Measurements from ENCODE around the gene C11orf68. TPM values are rescaled to one million over a fixed set of nuclear protein-coding genes. Genes with fewer than 3 reads are reported as not detected.

C11orf68 gene
- total and polyA plus RNA-seq, 2 experiments from 2014 or later, result 16.8 to 23.2 TPM

DNA sequence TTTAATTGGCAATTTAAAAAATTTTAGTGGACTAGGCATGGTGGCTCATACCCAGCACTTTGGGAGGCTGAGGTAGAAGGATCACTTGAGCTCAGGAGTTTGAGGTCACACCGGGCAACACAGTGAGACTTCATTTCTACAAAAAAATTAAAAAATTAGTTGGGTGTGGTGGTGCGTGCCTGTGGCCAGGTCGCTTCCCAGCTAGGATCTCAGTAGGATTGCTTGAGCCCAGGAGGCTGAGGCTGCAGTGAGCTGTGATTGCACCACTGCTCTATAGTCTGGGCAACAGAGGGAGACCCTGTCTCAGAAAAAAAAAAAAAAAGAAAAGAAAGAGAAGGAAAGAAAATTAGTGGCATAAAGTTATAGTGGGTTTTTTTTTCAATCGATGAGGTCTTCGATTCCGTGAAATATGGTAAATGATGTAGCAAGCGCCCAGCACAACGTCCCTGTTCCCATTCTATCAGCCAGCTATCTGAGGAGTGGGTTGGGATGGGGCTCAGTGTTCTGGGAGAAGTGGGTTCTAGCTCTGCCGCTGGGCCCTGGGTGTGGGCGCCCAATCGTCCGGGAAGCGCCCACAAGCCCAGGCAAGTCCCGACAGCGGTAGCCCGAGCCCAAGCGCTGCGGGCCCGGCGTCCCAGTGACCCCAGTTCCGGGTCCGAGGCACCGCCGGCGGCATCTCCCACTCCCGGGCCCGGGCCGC lies 20.1 kb downstream of the C11orf68 start:
- Histone ChIP-seq H3K27ac (ENCODE audit: low read depth) (no peak overlapping the region), H3F3A (replicated peaks; ENCODE audit: low read depth) (peaks cover 18% of the 10 kb centered on the region), H4K20me1 (replicated peaks; ENCODE audit: insufficient read depth) (no peaks in the 10 kb centered on the region), H3K9me2 (ENCODE audit: insufficient read depth) (no peaks in the 10 kb centered on the region), H3K4me2 (peak overlapping the region; percentile 85), H3K4me3 (peak overlapping the region; percentile 74), H2AFZ (peak overlapping the region; percentile 94), H3K4me1 (ENCODE audit: insufficient read depth) (peaks cover 8% of the 10 kb centered on the region), H3K79me2 (replicated peaks; ENCODE audit: insufficient read depth) (no peaks in the 10 kb centered on the region), H3K36me3 (ENCODE audit: insufficient read depth) (no peaks in the 10 kb centered on the region), H3K27me3 (ENCODE audit: insufficient read depth) (peaks cover 51% of the 10 kb centered on the region)
- TF ChIP-seq POLR2AphosphoS5 (IDR thresholded peaks at IDR 0.05; ENCODE audit: low read depth), result no peak
- TF ChIP-seq, protein P1, sequence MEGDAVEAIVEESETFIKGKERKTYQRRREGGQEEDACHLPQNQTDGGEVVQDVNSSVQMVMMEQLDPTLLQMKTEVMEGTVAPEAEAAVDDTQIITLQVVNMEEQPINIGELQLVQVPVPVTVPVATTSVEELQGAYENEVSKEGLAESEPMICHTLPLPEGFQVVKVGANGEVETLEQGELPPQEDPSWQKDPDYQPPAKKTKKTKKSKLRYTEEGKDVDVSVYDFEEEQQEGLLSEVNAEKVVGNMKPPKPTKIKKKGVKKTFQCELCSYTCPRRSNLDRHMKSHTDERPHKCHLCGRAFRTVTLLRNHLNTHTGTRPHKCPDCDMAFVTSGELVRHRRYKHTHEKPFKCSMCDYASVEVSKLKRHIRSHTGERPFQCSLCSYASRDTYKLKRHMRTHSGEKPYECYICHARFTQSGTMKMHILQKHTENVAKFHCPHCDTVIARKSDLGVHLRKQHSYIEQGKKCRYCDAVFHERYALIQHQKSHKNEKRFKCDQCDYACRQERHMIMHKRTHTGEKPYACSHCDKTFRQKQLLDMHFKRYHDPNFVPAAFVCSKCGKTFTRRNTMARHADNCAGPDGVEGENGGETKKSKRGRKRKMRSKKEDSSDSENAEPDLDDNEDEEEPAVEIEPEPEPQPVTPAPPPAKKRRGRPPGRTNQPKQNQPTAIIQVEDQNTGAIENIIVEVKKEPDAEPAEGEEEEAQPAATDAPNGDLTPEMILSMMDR (conservative IDR thresholded peaks at IDR 0.05; ENCODE audit: low read depth in 2 of 2), result no peak
- TF ChIP-seq NANOG (IDR thresholded peaks at IDR 0.05; ENCODE audit: borderline replicate concordance), result no peak
- TF ChIP-seq EZH2 (IDR thresholded peaks at IDR 0.05; ENCODE audit: low read depth, unreplicated experiment), result no peak
- no peak for TF ChIP-seq ZNF114 (CRISPR knock-in tag; IDR thresholded peaks at IDR 0.05)
- TF ChIP-seq EZH2phosphoT487 (IDR thresholded peaks at IDR 0.05; ENCODE audit: unreplicated experiment), result no peak
- TF ChIP-seq JUNB (IDR thresholded peaks at IDR 0.05; ENCODE audit: unreplicated experiment), result no peak
- Mint-ChIP-seq H3K9me3 (peaks cover 2% of the 10 kb centered on the region; the same call in 1 of the 3 replicates), H3K27me3 (ENCODE audit: insufficient read depth, low read depth, poor library complexity) (peaks cover 52% of the 10 kb centered on the region), H3K27ac (no peak overlapping the region), H3K4me1 (peaks cover 11% of the 10 kb centered on the region), H3K36me3 (ENCODE audit: low read depth) (peaks cover 6% of the 10 kb centered on the region; the same call in 2 of the 3 replicates), H3K4me3 (peak overlapping the region; percentile 75)
- DNase-seq (ENCODE audit: low spot score) (no peak), ATAC-seq (peak; percentile 10; the same call in 1 of the 3 replicates)

DNA sequence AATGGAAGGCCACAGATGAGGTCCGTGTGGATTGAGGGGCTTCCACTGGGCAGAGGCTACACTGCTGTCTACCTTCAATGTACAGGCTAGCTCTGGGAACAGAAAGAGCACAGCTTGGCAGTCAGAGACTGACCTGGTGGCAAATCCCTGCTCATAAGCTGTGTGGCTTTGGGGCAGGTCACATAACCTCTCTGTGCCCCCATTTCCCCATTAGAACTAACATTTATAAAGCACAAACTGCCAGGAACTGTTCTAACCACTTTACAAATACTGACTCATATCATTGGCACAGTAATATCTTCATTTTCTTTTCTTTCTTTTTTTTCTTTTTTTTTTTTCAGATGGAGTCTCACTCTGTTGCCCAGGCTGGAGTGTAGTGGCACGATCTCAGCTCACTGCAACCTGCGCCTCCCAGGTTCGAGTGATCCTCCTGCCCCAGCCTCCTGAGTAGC lies 21.8 kb downstream of the C11orf68 start:
- Histone ChIP-seq H4K20me1 (replicated peaks; ENCODE audit: insufficient read depth) (peaks cover 4% of the 10 kb centered on the region), H3K4me1 (ENCODE audit: insufficient read depth) (peaks cover 16% of the 10 kb centered on the region), H3K4me2 (no peak overlapping the region), H3K36me3 (ENCODE audit: insufficient read depth) (no peaks in the 10 kb centered on the region), H3F3A (replicated peaks; ENCODE audit: low read depth) (peaks cover 22% of the 10 kb centered on the region), H3K4me3 (no peak overlapping the region), H3K9me2 (ENCODE audit: insufficient read depth) (no peaks in the 10 kb centered on the region), H3K27me3 (ENCODE audit: insufficient read depth) (peaks cover 39% of the 10 kb centered on the region), H3K79me2 (replicated peaks; ENCODE audit: insufficient read depth) (peaks cover 1% of the 10 kb centered on the region), H2AFZ (no peak overlapping the region), H3K27ac (ENCODE audit: low read depth) (no peak overlapping the region)
- DNase-seq (ENCODE audit: low spot score) (no peak), ATAC-seq (no peak)
- Mint-ChIP-seq H3K4me3 (no peak overlapping the region), H3K27me3 (ENCODE audit: insufficient read depth, low read depth, poor library complexity) (peaks cover 49% of the 10 kb centered on the region), H3K9me3 (peaks cover 2% of the 10 kb centered on the region; the same call in 1 of the 3 replicates), H3K27ac (no peak overlapping the region), H3K4me1 (peaks cover 19% of the 10 kb centered on the region), H3K36me3 (ENCODE audit: low read depth) (peaks cover 9% of the 10 kb centered on the region)
- TF ChIP-seq EZH2 (IDR thresholded peaks at IDR 0.05; ENCODE audit: low read depth, unreplicated experiment), result no peak
- no peak for TF ChIP-seq ZNF114 (CRISPR knock-in tag; IDR thresholded peaks at IDR 0.05)
- no peak for TF ChIP-seq REST (IDR thresholded peaks at IDR 0.05; ENCODE audit: unreplicated experiment)
- TF ChIP-seq NANOG (IDR thresholded peaks at IDR 0.05; ENCODE audit: borderline replicate concordance), result no peak
- TF ChIP-seq, protein P1 (conservative IDR thresholded peaks at IDR 0.05; ENCODE audit: low read depth in 2 of 2), result no peak
- no peak for TF ChIP-seq ETS1 (IDR thresholded peaks at IDR 0.05)
- TF ChIP-seq STAT1 (IDR thresholded peaks at IDR 0.05; ENCODE audit: unreplicated experiment), result no peak
- TF ChIP-seq JUNB (IDR thresholded peaks at IDR 0.05; ENCODE audit: unreplicated experiment), result no peak
